Adrenal gland (tissue), 12 donors: ENCODE measurements around the gene UCN2. TPM values are rescaled to one million over a fixed set of nuclear protein-coding genes. Genes with fewer than 3 reads are reported as not detected.

ENCODE experiments used
- DNase-seq, 7 donors: peaks; one replicate each; pipeline ENCODE4 v3.0.0-alpha.2; 2019 to 2020
- H3K27ac ChIP-seq, 5 donors: fragments of 200-600 bp; sonication (generic) in 4 of 5; 1 replicate in 3 of 5; 2 replicates in 2 of 5; pipeline versions ENCODE4 v1.5.1 to v1.8.0; 2016 to 2020; ENCODE audit warnings: mild to moderate bottlenecking in 1 of 5
- H3K27me3 ChIP-seq: fragments of 200-600 bp; 2 replicates; pipeline ENCODE4 v1.8.0; 2021
- H3K36me3 ChIP-seq, 2 donors: fragments of 200-600 bp; replicated peaks in 1 of 2; 1 replicate in 1 of 2; 2 replicates in 1 of 2; pipeline versions ENCODE4 v1.5.1 to v1.8.0; 2018 to 2022
- H3K4me1 ChIP-seq, 2 donors: fragments of 200-600 bp; replicated peaks in 1 of 2; 1 replicate in 1 of 2; 2 replicates in 1 of 2; pipeline versions ENCODE4 v1.5.1 to v1.8.0; 2018 to 2021
- H3K4me3 ChIP-seq, 4 donors: fragments of 200-600 bp; sonication (generic) in 3 of 4; one replicate each; pipeline ENCODE4 v1.5.1; 2016 to 2018
- H3K9me3 ChIP-seq, 3 donors: fragments of 200-600 bp; sonication (generic) in 1 of 3; replicated peaks in 1 of 3; 1 replicate in 2 of 3; 2 replicates in 1 of 3; pipeline versions ENCODE4 v1.5.1 to v1.8.0; 2016 to 2021
- POLR2A ChIP-seq, 2 donors: fragments of 450-650 bp; IDR thresholded peaks; one replicate each; pipeline ENCODE4 v1.6.1; 2017; ENCODE audit warnings: antibody characterized with exemption in 2 of 2, mild to moderate bottlenecking in 2 of 2, moderate library complexity in 1 of 2
- WGBS, 4 donors: extraction: QIAGEN DNeasy Blood & Tissue Kit in 2 of 4; methylation state at CpG; one replicate each; pipeline versions ENCODE4 v1.1.5 to v1.1.7; 2013 to 2017; 5-methylcytosine and 5-hydroxymethylcytosine counted together
- intact Hi-C, 2 donors: fragments of 100-400 bp; cut with DNase I; formaldehyde crosslinking; loops; one replicate each; pipeline versions ENCODE4 v1.14.1 to v1.15.0; 2022 to 2023
- polyA plus RNA-seq, 3 donors: library from polyadenylated mRNA; stranded (reverse); fragments of 200-250 nt in 2 of 3; fragments of 350-450 nt in 1 of 3; fragmentation: Illumina TruSeq in 1 of 3; extraction: RNeasy Lipid Tissue Mini Kit (QIAGEN cat#74804) in 1 of 3; gene quantifications; one replicate each; pipeline ENCODE4 v1.2.3, GENCODE V29; 2013 to 2014
- total RNA-seq, 9 donors: library from RNA; depleted of rRNA in 4 of 9; stranded (reverse); fragments of >200 nt in 4 of 9; fragments of 120-200 nt in 1 of 9; fragmentation: NEBNext Ultra II Directional in 1 of 9; extraction: Animal tissue kit (Norgen Biotek cat#: 25700) in 1 of 9; gene quantifications; one replicate each; pipeline versions ENCODE4 v1.1.0 to v1.2.4, GENCODE V29; 2013 to 2023
- TF ChIP-seq, protein P1 (sequence below), 6 experiments: fragments of 450-650 bp in 4 of 6; fragments of 200-600 bp in 2 of 6; sonication (generic) in 1 of 6; IDR thresholded peaks; 1 replicate in 5 of 6; 2 replicates in 1 of 6; pipeline versions ENCODE4 v1.5.1 to v1.8.0; 2016 to 2021; ENCODE audit warnings: antibody characterized with exemption in 6 of 6, mild to moderate bottlenecking in 2 of 6, moderate library complexity in 1 of 6
- donor health status: healthy with polysubstance abuse.
- donor health status: Bipolar disorder and iron deficiency.
- donor health status: DM: yes; HTN: yes; CAD: no.
- donor health status: DM: no; HTN: no; CAD: no.
- donor health status: DM: no; HTN: no; CAD: no.
- donor health status: DM: yes; HTN: yes; CAD: no.

Gene UCN2
- total and polyA plus RNA-seq, 12 donors = 0.14 to 0.32 (median 0.20) TPM; not detected in 9

GRCh38 chr3:48543271-48543866 is 20.2 kb downstream of the UCN2 start:
- peak in 5 of 7 donors; percentile 28 to 81 (median 56) for DNase-seq
- Histone ChIP-seq H3K4me3 (no peak overlapping the region), H3K27me3 (no peaks in the 10 kb centered on the region), H3K4me1 (peaks cover 0 to 3% of the 10 kb centered on the region in 2 donors), H3K36me3 (peaks cover 0 to 4% of the 10 kb centered on the region in 2 donors), H3K9me3 (no peaks in the 10 kb centered on the region), H3K27ac (no peak overlapping the region)
- intact Hi-C loops = no loop called here
- no peak for TF ChIP-seq POLR2A (IDR thresholded peaks at IDR 0.05)
- TF ChIP-seq, protein P1, sequence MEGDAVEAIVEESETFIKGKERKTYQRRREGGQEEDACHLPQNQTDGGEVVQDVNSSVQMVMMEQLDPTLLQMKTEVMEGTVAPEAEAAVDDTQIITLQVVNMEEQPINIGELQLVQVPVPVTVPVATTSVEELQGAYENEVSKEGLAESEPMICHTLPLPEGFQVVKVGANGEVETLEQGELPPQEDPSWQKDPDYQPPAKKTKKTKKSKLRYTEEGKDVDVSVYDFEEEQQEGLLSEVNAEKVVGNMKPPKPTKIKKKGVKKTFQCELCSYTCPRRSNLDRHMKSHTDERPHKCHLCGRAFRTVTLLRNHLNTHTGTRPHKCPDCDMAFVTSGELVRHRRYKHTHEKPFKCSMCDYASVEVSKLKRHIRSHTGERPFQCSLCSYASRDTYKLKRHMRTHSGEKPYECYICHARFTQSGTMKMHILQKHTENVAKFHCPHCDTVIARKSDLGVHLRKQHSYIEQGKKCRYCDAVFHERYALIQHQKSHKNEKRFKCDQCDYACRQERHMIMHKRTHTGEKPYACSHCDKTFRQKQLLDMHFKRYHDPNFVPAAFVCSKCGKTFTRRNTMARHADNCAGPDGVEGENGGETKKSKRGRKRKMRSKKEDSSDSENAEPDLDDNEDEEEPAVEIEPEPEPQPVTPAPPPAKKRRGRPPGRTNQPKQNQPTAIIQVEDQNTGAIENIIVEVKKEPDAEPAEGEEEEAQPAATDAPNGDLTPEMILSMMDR (IDR thresholded peaks at IDR 0.05) = no peak
- 42 to 61% (median 57%) methylated on average over 7 to 9 of the region's 9 CpGs for WGBS, 4 donors

DNA sequence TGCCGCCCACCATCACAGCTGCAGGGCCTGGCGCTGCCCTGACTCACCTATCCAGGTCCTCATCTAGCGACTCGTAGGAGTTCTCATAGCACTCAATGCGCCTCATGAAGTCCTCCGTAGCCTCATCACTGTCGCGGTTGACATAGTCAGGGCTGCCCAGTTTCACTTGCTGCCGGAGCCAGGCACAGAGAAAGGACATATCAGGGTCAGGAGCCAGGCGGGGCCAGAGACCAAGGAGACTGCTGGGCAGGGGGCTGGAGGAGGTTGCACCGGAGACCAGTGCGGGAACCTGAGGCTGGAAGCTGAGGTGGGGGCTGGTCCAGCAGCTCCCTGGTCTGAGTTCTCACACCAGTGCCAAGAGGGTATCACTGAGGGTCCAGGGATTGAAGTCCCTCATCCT is 25.1 kb downstream of the UCN2 start:
- H3K36me3 ChIP-seq = no peaks in the 10 kb centered on the region
- no peak for DNase-seq
- 91 to 100% (median 95%) methylated on average over 2 to 12 of the region's 12 CpGs for WGBS, 4 donors
- H3K9me3 ChIP-seq = no peaks in the 10 kb centered on the region
- no peak overlapping the region for H3K27ac ChIP-seq
- H3K4me3 ChIP-seq = no peak overlapping the region
- H3K4me1 ChIP-seq = peaks cover 0 to under 1% of the 10 kb centered on the region in 2 donors
- intact Hi-C loops = no loop called here
- no peak for TF ChIP-seq POLR2A (IDR thresholded peaks at IDR 0.05)
- TF ChIP-seq, protein P1 (IDR thresholded peaks at IDR 0.05) = no peak
- no peaks in the 10 kb centered on the region for H3K27me3 ChIP-seq

DNA sequence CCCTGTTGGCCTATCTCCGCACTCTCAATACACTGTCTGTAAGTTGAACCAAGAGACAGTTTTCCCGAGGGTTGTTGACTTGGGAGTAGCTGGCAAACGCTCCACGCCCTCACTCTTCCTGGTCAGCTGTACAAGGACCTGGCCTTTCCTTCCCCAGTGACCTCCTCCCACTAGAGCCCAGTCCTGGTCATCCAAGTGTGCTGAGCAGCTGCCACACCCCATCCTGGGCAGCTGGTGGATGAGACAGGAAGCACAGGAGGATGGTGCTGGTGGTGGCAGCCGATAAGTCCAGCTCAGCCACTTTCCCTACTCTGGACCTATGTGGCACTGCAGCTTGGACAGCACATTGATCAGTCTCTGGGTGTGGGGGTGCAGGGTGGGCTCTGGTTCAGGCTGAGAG is 26.8 kb downstream of the UCN2 start:
- Histone ChIP-seq H3K4me3 (no peak overlapping the region), H3K9me3 (no peaks in the 10 kb centered on the region), H3K4me1 (no peaks in the 10 kb centered on the region), H3K27me3 (no peaks in the 10 kb centered on the region), H3K36me3 (peaks cover 0 to 4% of the 10 kb centered on the region in 2 donors), H3K27ac (no peak overlapping the region)
- TF ChIP-seq, protein P1 (IDR thresholded peaks at IDR 0.05) = no peak
- no peak for TF ChIP-seq POLR2A (IDR thresholded peaks at IDR 0.05)
- WGBS, 4 donors = 83 to 92% (median 87%) methylated on average over 2 to 5 of the region's 5 CpGs
- DNase-seq = no peak
- intact Hi-C loops = no loop called here

DNA sequence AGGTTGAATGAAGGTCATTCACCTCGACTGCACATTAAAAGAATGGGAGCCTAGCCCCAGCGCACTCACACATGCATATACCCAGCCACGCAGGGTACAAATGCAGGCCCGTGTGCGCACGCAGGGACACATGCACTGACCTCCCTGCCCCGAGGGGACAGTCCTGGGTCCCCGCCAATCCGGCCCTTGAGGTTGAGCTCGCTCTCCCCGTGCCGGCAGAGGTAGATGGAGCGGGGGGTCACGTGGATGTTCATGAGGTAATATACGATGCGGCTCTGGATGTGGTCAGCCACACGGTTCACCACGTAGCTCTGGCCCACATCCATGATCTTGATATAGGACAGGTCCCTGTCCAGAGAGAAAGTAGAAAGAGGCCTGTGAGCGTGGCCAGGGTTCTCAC is 27.5 kb downstream of the UCN2 start:
- no peaks in the 10 kb centered on the region for H3K9me3 ChIP-seq
- no peak for DNase-seq
- intact Hi-C loops = no loop called here
- H3K36me3 ChIP-seq = peaks cover 0 to 4% of the 10 kb centered on the region in 2 donors
- H3K27ac ChIP-seq = no peak overlapping the region
- H3K27me3 ChIP-seq = no peaks in the 10 kb centered on the region
- no peak overlapping the region for H3K4me3 ChIP-seq
- H3K4me1 ChIP-seq = no peaks in the 10 kb centered on the region
- 92 to 98% (median 94%) methylated on average over 13 to 19 of the region's 19 CpGs for WGBS, 4 donors
- no peak for TF ChIP-seq POLR2A (IDR thresholded peaks at IDR 0.05)
- TF ChIP-seq, protein P1 (IDR thresholded peaks at IDR 0.05) = no peak
